ENCODE data around the gene FAM149B1. TPM values are rescaled to one million over a fixed set of nuclear protein-coding genes. Genes with fewer than 3 reads are reported as not detected.

FAM149B1 gene
- total RNA-seq, 1 donor from 2014 or later = 16.0 TPM

DNA sequence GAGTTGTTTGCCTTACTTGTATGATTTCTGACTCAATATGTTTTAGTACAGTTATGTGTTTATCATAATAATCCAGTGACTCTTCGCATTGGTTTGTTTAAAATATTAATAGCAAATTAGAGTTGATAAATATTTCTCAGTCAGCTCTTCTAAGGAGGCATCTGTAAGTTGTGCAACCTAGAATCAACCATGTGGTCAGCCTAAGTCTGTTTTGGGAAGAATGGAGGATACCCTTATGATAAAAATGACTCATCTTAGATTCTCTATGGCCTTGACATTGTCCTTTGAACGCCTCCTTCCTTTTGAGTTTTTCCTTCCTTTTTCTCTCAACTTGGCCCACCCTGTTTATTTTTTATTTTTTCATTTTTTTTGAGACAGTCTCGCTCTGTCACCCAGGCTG lies 60.3 kb downstream of the FAM149B1 start:
- intact Hi-C loops (cut with micrococcal nuclease) = no loop called here
- peaks cover 34% of the 10 kb centered on the region for H3K36me3 Mint-ChIP-seq (ENCODE audit: low read depth)
- CTCF ChIA-PET = no interaction called here
- no peak for ATAC-seq (ENCODE audit: low read depth)
- no peaks in the 10 kb centered on the region for H3K9me3 Mint-ChIP-seq
- no peak for DNase-seq
- POLR2A ChIA-PET = no interaction called here
- no peaks in the 10 kb centered on the region for H3K4me1 Mint-ChIP-seq
- no peak overlapping the region for H3K4me3 Mint-ChIP-seq
- H3K27ac Mint-ChIP-seq = no peak overlapping the region
- no peaks in the 10 kb centered on the region for H3K27me3 Mint-ChIP-seq
- TF ChIP-seq, protein P1, sequence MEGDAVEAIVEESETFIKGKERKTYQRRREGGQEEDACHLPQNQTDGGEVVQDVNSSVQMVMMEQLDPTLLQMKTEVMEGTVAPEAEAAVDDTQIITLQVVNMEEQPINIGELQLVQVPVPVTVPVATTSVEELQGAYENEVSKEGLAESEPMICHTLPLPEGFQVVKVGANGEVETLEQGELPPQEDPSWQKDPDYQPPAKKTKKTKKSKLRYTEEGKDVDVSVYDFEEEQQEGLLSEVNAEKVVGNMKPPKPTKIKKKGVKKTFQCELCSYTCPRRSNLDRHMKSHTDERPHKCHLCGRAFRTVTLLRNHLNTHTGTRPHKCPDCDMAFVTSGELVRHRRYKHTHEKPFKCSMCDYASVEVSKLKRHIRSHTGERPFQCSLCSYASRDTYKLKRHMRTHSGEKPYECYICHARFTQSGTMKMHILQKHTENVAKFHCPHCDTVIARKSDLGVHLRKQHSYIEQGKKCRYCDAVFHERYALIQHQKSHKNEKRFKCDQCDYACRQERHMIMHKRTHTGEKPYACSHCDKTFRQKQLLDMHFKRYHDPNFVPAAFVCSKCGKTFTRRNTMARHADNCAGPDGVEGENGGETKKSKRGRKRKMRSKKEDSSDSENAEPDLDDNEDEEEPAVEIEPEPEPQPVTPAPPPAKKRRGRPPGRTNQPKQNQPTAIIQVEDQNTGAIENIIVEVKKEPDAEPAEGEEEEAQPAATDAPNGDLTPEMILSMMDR (IDR thresholded peaks at IDR 0.05) = no peak

DNA sequence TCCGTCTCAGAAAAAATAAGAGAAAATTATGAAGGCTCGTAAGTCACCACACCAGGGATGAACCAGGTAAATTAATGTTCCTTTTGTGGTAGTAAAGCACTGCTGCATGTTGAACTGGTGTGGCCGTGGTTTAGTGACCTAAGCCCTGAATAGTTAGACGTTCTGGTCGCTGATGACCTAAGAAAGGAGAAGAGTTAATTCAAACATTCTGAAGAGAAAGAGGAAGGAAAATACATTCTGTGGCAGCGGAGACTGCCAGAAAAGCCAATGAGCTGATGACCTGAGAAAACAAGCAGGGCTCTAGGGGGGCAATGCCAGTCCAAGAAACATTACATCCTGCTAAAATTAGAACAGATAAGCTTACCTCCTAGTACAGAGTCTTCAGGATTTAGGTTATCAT lies 61.6 kb downstream of the FAM149B1 start:
- no peaks in the 10 kb centered on the region for H3K9me3 Mint-ChIP-seq
- no peak overlapping the region for H3K4me3 Mint-ChIP-seq
- ATAC-seq (ENCODE audit: low read depth) (no peak), DNase-seq (no peak)
- ChIA-PET POLR2A (no interaction called here), CTCF (interaction anchor here (0.6 kb wide), 1 partner anchor 370 kb away, joined by 3 read pairs; no protein-coding TSS in a partner anchor)
- no peaks in the 10 kb centered on the region for H3K27me3 Mint-ChIP-seq
- no peak overlapping the region for H3K27ac Mint-ChIP-seq
- intact Hi-C loops (cut with micrococcal nuclease) = no loop called here
- H3K36me3 Mint-ChIP-seq (ENCODE audit: low read depth) = peaks cover 44% of the 10 kb centered on the region
- TF ChIP-seq, protein P1 (IDR thresholded peaks at IDR 0.05) = no peak
- H3K4me1 Mint-ChIP-seq = no peaks in the 10 kb centered on the region

DNA sequence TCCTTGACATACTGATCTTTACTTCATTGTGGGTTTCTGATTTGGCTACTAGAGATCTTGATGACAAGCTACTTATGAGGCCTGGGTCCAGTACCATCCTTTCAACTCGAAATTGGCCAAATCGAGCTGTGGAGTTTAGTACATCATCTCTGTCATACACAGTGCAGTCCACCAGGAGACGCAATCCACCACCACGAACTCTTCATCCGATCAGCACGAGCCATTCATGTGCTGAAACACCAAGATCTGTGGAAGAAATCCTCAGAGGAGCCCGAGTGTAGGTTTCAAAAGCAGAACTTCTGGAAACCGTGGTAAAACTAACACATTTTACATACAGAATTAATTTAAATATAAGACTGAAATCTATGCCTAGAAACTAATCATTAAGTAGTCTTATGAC lies 65.0 kb downstream of the FAM149B1 start:
- Mint-ChIP-seq H3K36me3 (ENCODE audit: low read depth) (peaks cover 53% of the 10 kb centered on the region), H3K4me3 (no peak overlapping the region), H3K4me1 (no peaks in the 10 kb centered on the region), H3K27me3 (no peaks in the 10 kb centered on the region), H3K9me3 (no peaks in the 10 kb centered on the region), H3K27ac (no peak overlapping the region)
- DNase-seq (no peak), ATAC-seq (ENCODE audit: low read depth) (no peak)
- CTCF ChIA-PET = no interaction called here
- POLR2A ChIA-PET = no interaction called here
- TF ChIP-seq, protein P1 (IDR thresholded peaks at IDR 0.05) = no peak
- intact Hi-C loops (cut with micrococcal nuclease) = no loop called here

DNA sequence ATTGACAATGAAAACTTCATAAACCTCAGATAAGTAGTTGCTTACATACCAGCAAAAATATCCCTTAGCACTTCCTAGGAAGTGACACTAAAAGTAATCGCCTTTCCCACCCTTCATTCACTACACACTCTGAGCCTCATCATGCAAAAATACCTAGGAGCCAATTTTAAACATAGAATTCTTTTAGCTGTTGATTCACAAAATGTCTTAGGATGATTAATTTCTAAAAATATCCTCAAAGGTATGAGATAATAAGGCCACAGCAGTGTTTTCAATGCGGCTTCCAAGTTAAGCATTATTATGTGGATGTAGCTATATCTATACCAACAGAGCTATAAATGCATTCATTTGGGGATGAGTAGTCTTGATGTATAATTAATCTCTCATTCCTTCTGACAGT lies 66.0 kb downstream of the FAM149B1 start:
- TF ChIP-seq, protein P1 (IDR thresholded peaks at IDR 0.05) = no peak
- Mint-ChIP-seq H3K27ac (no peak overlapping the region), H3K27me3 (no peaks in the 10 kb centered on the region), H3K9me3 (no peaks in the 10 kb centered on the region), H3K4me1 (no peaks in the 10 kb centered on the region), H3K4me3 (no peak overlapping the region), H3K36me3 (ENCODE audit: low read depth) (peaks cover 59% of the 10 kb centered on the region)
- DNase-seq (no peak), ATAC-seq (ENCODE audit: low read depth) (no peak)
- ChIA-PET POLR2A (no interaction called here), CTCF (no interaction called here)
- intact Hi-C loops (cut with micrococcal nuclease) = no loop called here

DNA sequence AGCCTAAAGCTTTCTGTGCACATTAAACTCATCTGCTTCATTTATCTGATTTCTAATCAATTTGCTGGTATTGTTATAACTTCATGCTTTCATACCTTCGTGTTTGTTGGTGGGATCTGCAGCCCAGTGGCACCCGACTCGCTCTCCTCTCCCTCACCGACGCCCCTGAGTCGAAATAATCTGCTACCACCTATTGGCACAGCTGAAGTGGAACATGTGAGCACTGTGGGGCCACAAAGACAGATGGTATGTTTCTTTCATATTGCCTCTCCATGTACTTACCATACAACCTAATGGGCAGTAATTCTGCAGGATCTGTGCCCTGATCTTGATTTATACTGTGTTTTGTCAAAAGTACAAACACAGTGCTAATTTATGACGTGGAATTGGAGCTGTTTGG lies 66.8 kb downstream of the FAM149B1 start:
- ChIA-PET CTCF (no interaction called here), POLR2A (no interaction called here)
- Mint-ChIP-seq H3K36me3 (ENCODE audit: low read depth) (peaks cover 61% of the 10 kb centered on the region), H3K4me3 (no peak overlapping the region), H3K9me3 (no peaks in the 10 kb centered on the region), H3K27ac (no peak overlapping the region), H3K27me3 (no peaks in the 10 kb centered on the region), H3K4me1 (no peaks in the 10 kb centered on the region)
- intact Hi-C loops (cut with micrococcal nuclease) = no loop called here
- TF ChIP-seq, protein P1 (IDR thresholded peaks at IDR 0.05) = no peak
- ATAC-seq (ENCODE audit: low read depth) (no peak), DNase-seq (no peak)
